Posterior cingulate gyrus (tissue), 11 donors: Measurements from ENCODE around the gene DHX57.
"Not testable (repeated sequence)": the region's sequence is repeated elsewhere in the genome, so short reads cannot be mapped to it uniquely, and the experiment has no call there.

Source experiments
- DNase-seq, 10 donors: peaks; one replicate each; pipeline versions ENCODE4 v3.0.0 to v3.0.0-alpha.2; 2020 to 2021; ENCODE audit warnings: mixed read lengths in 3 of 10
- intact Hi-C: fragments of 100-400 bp; cut with DNase I; formaldehyde crosslinking; loops from one replicate; pipeline ENCODE4 v1.15.1; 2023

The DHX57 gene

GRCh38 chr2:38806733-38807059 lies 69.0 kb downstream of the DHX57 start:
- no peak for DNase-seq
- intact Hi-C loops = no loop called here

DNA sequence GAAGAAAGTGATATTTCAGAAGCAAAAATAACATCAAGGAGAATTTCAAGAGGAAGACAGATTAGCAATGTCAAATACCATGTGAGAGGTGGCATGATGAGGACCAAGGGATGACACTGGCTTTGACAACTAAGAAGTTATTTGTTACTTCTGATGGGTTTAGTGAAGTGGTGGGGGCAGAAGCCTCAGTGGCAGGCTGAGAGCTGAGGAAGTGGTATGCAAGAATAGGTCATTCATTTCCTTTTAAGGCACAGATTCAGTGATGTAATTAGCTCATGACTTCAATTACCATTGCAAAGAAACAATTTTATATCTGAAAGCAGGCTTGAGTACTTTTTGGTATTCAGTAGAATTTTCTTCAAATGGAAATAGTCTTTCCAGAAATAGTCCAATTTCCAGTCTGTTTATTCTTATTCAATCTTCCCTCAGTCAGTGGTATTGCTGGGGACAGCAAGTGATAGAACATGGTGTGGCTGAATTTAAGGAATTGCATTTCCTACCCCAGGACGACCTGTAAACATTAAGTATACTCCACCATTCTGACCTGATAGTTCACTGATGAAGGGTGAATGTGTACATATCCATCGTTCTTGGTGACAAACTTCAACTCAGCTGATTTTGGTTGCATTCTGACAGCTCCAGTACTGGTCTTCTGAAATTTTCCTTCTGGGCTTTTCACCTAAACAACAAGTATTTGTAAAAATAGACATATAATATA lies 69.6 kb downstream of the DHX57 start:
- intact Hi-C loops = no loop called here
- DNase-seq = no peak

DNA sequence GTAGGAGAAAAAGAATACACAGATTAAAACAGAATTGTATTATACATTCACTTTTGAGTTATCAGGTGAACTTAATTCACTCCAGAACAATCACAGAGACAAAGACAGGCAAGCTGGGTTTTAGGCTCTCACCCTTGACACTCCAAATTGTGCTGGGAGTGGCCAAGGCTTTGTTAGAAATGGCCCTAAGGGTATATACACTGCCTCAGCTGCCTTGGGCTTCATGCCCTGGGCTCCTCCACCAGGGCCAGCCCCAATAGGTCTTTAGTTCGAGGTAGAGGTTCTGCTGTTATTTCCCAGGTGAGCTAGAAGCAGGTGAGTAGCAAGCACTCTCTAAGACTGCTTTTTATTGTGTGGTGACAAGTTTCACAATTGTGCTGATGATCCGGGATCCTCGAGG lies 77.8 kb downstream of the DHX57 start:
- intact Hi-C loops = no loop called here
- no peak for DNase-seq

DNA sequence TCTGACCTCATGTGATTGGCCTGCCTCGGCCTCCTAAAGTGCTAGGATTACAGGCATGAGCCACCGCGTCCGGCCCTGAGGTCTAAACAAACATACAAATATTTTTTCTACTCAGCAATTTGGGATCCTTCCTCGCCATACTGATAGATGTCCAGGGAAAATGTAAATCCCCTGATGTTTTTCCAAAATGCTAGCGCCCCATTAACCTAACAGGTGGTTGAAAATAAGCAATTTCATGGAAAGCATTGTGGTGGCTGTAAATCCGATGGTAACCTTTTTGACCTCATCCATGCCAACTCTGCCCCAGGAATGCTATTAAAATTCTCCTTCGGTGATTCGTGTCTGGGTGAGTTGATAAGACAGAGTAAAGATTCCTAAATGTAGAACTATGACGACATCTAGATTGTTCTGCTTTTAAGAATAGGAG lies 78.5 kb downstream of the DHX57 start:
- intact Hi-C loops = no loop called here
- DNase-seq = no peak

- intact Hi-C loops, DNase-seq: not testable (repeated sequence)
Observed at GRCh38 chr2:38795016-38795415, 80.7 kb downstream of the DHX57 start.

DNA sequence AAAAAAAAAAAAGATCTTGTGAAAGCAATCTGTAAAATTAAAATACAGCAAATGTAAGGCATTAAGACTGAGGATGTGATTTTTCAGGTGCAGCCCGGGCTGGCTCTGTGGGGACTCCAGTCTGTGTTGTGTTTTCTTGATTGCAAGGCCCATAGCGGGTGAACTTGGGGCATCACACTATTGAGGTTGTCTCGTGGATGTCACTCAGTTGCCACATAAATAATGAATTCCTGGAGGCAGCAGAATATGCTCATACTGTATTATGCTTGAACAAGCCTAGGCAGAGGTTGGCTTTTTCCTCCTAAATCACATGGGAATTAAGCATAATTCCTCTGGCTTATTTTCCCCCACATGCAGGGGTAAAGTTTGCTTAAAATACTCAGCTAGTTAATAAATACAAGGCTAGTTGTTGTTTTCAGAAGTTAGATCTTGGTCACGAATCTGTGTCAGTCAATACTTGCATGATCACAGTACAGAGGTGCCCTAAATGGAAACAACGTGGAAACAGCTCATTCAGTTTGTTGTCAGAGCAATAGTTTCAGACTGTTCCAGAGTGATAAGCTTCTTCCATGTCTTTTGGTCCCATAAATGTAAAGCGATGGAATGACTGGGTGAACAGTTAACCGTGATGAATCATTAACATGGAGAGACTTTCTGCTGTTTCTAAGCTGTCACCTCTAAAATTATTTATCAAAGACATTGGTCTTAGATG lies 81.3 kb downstream of the DHX57 start:
- intact Hi-C loops = no loop called here
- no peak for DNase-seq

DNA sequence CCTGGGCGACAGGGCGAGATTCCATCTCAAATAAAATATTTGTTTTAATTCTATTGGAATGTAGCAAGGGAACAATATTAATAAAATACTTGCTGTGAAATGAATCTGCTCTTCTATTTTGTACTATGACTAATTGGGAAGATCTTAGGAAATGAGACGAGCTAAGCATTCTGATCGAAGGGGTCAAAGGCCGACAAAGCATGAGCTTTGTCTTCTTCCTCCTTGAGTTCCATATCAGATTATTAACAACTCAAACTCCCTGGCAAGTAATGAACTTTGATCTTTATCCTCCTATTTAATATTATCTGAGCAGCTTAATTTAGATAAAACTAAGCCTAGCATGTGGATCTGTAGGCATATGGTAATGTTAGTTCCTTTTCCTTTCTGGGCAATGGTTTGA lies 82.2 kb downstream of the DHX57 start:
- no peak for DNase-seq
- intact Hi-C loops = no loop called here

GRCh38 chr2:38792751-38793150 lies 83.0 kb downstream of the DHX57 start:
- intact Hi-C loops = no loop called here
- no peak for DNase-seq

DNA sequence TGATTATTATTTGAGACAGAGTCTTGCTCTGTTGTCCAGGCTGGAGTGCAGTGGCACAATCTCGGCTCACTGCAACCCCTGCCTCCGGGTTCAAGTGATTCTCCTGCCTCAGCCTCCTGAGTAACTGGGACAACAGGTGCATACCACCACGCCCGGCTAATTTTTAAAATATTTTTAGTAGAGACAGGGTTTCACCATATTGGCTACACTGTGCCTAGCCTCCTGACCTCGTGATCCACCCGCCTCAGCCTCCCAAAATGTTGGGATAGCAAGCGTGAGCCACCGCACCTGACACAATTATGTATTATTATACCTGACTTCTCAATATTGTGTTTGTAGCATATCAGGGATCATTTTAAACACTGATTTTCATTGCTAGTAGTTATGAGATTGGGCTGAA lies 83.4 kb downstream of the DHX57 start:
- intact Hi-C loops, DNase-seq: not testable (repeated sequence)

- DNase-seq = no peak
- intact Hi-C loops = no loop called here
Observed at GRCh38 chr2:38791744-38792143, 84.0 kb downstream of the DHX57 start.

DNA sequence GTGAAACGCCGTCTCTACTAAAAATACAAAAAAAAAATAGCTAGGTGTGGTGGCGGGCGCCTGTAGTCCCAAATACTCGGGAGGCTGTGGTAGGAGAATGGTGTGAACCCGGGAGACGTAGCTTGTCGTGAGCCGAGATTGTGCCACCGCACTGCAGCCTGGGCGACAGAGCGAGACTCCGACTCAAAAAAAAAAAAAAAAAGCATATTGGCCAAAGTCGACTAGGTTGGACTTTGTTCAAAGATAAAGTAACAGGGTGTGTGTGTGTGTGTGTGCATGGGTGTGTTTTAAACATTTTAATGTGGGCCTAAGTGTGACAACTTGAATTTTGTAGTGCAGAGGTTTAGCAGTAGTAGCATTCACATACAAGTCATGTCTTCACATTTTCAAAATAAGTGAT lies 86.0 kb downstream of the DHX57 start:
- no peak for DNase-seq
- intact Hi-C loops = no loop called here

- intact Hi-C loops = no loop called here
- no peak for DNase-seq
Observed at GRCh38 chr2:38788306-38788705, 87.4 kb downstream of the DHX57 start.

- no peak for DNase-seq
- intact Hi-C loops = no loop called here
Observed at GRCh38 chr2:38783586-38783985, 92.1 kb downstream of the DHX57 start.

GRCh38 chr2:38778687-38779082 lies 97.0 kb downstream of the DHX57 start:
- no peak for DNase-seq
- intact Hi-C loops = loop anchor here (1.0 kb wide), 1 partner anchor 27 kb away; the partner anchor contains the start of gene SRSF7

DNA sequence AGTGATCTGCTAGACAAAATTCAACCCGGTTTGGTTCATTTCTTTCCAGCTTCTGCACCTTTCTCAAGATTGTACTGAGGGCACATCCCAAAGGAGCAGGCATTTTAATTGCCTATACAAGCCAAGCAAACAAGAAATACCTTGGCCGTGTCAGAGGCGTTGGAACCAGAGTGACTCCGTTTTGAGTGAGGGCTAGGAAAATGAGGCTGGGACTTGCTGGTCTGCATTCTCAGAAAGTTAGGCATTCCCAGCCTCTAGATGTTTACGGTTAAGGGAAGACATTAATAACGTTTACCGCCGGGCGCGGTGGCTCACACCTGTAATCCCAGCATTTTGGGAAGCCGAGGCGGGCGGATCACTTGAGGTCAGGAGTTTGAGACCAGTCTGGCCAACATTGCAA lies 99.2 kb downstream of the DHX57 start:
- intact Hi-C loops = no loop called here

DNA sequence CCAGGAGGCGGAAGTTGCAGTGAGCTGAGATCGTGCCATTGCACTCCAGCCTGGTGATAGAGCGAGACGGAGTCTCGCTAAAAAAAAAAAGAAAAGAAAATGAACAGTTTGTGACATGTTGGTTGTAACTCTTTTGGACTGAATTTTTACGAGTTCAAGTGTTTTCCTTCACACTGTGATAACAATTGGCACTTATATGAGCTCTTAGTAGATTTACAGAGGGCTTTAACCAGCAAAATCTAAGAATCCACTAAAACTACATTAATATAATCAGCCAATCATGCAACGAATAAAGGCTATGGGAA lies 99.9 kb downstream of the DHX57 start:
- intact Hi-C loops = no loop called here
- DNase-seq = no peak

More for the DNA sequence above, 99.2 kb downstream of the DHX57 start:
- no peak for DNase-seq

DNA sequence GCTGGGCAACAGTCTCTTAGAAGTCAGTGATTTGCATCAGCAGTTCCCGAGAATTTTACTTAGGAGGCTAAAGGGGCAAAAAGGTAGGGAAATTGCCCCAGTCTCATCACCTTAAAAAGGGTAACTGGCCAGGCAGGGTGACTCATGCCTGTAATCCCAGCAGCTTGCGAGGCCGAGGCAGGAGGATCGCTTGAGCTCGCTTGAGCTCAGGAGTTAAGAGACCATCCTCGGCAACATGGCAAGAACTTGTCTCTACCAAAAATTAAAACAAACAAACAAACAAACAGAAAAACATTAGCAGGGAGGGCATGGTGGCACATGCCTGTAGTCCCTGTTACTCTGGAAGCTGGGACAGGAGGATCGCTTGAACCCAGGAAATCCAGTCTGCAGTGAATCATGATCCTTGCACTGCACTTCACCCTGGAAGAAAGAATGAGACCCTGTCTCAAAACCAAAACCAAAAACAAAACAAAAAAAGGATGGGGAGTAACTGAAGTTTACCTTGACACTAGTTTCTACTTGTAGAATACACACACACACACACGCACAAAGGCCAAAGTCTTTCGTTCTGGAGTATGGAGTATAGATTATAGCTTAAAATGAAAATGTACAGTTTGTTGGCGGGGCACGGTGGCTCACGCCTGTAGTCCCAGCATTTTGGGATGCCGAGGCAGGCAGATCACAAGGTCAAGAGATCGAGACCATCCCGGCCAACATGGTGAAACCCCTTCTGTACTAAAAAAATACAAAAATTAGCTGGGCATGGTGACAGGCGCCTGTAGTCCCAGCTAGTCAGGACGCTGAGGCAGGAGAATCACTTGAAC lies 100.4 kb downstream of the DHX57 start:
- DNase-seq = no peak
- intact Hi-C loops = no loop called here

DNA sequence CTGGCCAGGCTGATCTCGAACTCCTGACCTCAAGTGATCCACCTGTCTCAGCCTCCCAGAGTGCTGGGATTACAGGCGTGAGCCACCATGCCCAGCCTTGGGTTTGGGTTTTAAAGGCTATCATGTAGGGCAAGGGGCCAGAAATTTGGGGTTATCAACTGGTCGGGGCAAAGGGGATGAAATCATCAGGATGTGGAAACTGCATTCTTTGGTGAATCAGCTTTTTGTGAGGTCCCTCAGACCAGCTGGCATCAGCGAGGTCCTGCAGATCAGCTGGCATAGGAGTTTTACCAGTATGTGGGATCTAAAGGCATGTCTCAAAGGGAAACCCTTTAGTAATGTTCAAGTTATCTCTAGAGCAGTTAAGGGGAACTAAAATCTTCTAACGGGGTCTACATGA lies 104.1 kb downstream of the DHX57 start:
- DNase-seq = no peak
- intact Hi-C loops = no loop called here

DNA sequence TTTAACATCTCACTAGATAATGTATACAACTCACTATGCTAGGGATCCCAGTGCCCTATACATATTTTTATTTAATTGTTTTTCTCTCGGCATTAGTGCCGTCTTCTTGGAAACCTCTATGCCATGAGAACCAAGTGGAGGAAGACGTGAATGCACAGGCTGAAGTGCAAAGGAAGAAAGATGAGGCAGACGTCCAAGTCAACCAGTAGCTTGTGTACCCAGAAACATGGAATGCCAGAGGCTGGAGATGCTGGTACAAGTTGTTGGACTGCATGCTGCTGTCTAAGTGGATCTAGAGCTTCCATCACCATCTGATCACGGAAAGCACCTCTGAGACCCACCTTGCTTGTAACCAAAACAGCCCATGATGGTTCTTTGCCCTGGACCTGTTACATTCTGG lies 110.2 kb downstream of the DHX57 start:
- intact Hi-C loops = no loop called here
- DNase-seq = no peak

- no peak for DNase-seq
- intact Hi-C loops = no loop called here
Observed at GRCh38 chr2:38765149-38765548, 110.6 kb downstream of the DHX57 start.

- DNase-seq = no peak
- intact Hi-C loops = no loop called here
Observed at GRCh38 chr2:38763728-38764127, 112.0 kb downstream of the DHX57 start.

DNA sequence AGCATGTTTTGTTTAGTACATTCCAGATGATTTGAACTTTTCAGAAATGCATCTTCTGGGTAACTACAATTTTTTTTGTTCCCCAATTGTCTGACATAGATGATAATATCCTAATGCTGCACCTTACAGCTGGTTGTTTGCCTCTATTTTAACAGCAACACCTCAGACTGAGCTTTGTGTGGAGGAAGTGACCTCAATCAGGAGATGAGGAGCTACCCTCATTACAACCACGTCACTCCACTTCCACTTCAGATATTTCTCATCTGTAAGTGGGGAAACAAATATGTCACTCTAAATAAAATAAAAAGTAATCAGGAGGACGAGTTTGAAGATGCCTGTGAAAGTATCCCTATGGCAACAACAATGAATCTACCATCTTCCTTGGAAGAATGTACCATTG lies 112.5 kb downstream of the DHX57 start:
- intact Hi-C loops = no loop called here
- DNase-seq = no peak
